Keratinocyte (primary cell): ENCODE data around the gene SEPHS1. TPM values are rescaled to one million over a fixed set of nuclear protein-coding genes. Genes with fewer than 3 reads are reported as not detected.

Experiments
- DNase-seq: peaks from one replicate; pipeline ENCODE4 v3.0.0-alpha.2; 2011; ENCODE audit warnings: low read depth, missing footprints, low spot score
- FAIRE-seq: peaks from 2 replicates; lab custom pipeline; 2011; peaks lifted over from hg19 to GRCh38; lab: Jason Lieb, UNC
- H2AFZ ChIP-seq: 2 replicates; pipeline ENCODE4 v1.6.0; 2012; ENCODE audit warnings: low read length, control low read depth, inconsistent platforms; ENCODE audit not compliant: control insufficient read depth
- H3K27ac ChIP-seq: 2 replicates; pipeline ENCODE4 v1.5.1; 2011; ENCODE audit warnings: low read length; ENCODE audit not compliant: control insufficient read depth, insufficient read depth
- H3K27me3 ChIP-seq: 3 replicates; pipeline ENCODE4 v1.6.0; 2011; ENCODE audit warnings: low read length; ENCODE audit not compliant: control insufficient read depth, insufficient read depth; ENCODE audit errors: extremely low read depth
- H3K36me3 ChIP-seq, 2 experiments: 2 replicates in 1 of 2; 3 replicates in 1 of 2; pipeline ENCODE4 v1.5.1; 2011; ENCODE audit warnings: low read length in 2 of 2, mild to moderate bottlenecking in 1 of 2; ENCODE audit not compliant: control insufficient read depth in 2 of 2, insufficient read depth in 2 of 2; ENCODE audit errors: extremely low read depth in 1 of 2
- H3K4me1 ChIP-seq: 3 replicates; pipeline ENCODE4 v1.5.1; 2011; ENCODE audit warnings: low read length; ENCODE audit not compliant: control insufficient read depth, insufficient read depth; ENCODE audit errors: extremely low read depth
- H3K4me2 ChIP-seq: 3 replicates; pipeline ENCODE4 v1.6.0; 2011; ENCODE audit warnings: low read depth, low read length; ENCODE audit not compliant: control insufficient read depth, insufficient read depth; ENCODE audit errors: extremely low read depth
- H3K4me3 ChIP-seq, 3 experiments: fragments of 200-600 bp in 1 of 3; sonication (generic) in 1 of 3; 2 replicates in 2 of 3; 3 replicates in 1 of 3; pipeline ENCODE4 v1.5.1; 2011 to 2016; ENCODE audit warnings: low read length in 3 of 3, mild to moderate bottlenecking in 3 of 3, control low read depth in 2 of 3, inconsistent platforms in 1 of 3, low read depth in 1 of 3, mixed read lengths in 1 of 3, mixed run types in 1 of 3, moderate library complexity in 1 of 3; ENCODE audit not compliant: control insufficient read depth in 2 of 3, insufficient read depth in 2 of 3; ENCODE audit errors: extremely low read depth in 1 of 3
- H3K79me2 ChIP-seq: 2 replicates; pipeline ENCODE4 v1.6.0; 2012; ENCODE audit warnings: low read length; ENCODE audit not compliant: control insufficient read depth, insufficient read depth
- H3K9ac ChIP-seq: 3 replicates; pipeline ENCODE4 v1.6.0; 2011; ENCODE audit warnings: low read length; ENCODE audit not compliant: control insufficient read depth, insufficient read depth; ENCODE audit errors: extremely low read depth
- H3K9me1 ChIP-seq: 3 replicates; pipeline ENCODE4 v1.6.0; 2011; ENCODE audit warnings: low read length; ENCODE audit not compliant: control insufficient read depth, insufficient read depth; ENCODE audit errors: extremely low read depth
- H3K9me3 ChIP-seq: 2 replicates; pipeline ENCODE4 v1.5.1; 2012; ENCODE audit warnings: low read depth, low read length; ENCODE audit not compliant: control insufficient read depth
- H4K20me1 ChIP-seq: 3 replicates; pipeline ENCODE4 v1.6.0; 2011; ENCODE audit warnings: low read length; ENCODE audit not compliant: control insufficient read depth, insufficient read depth; ENCODE audit errors: extremely low read depth
- CTCF ChIP-seq, 3 experiments: IDR thresholded peaks in 1 of 3; conservative IDR thresholded peaks in 1 of 3; optimal IDR thresholded peaks in 1 of 3; 2 replicates in 2 of 3; 3 replicates in 1 of 3; pipeline versions ENCODE3 to v1.5.1; 2011; ENCODE audit warnings: low read length in 3 of 3, mild to moderate bottlenecking in 3 of 3, moderate library complexity in 2 of 3, control low read depth in 1 of 3, inconsistent platforms in 1 of 3; ENCODE audit not compliant: insufficient read depth in 2 of 3; ENCODE audit errors: extremely low read depth in 1 of 3
- EZH2 ChIP-seq: IDR thresholded peaks from one replicate; pipeline ENCODE4 v1.6.1; 2012; ENCODE audit warnings: inconsistent platforms, mild to moderate bottlenecking, low read length, moderate library complexity
- dilution Hi-C: fragments of 300-500 bp; cut with MboI; formaldehyde crosslinking; loops from one replicate; pipeline ENCODE4 v1.7.0; 2020; ENCODE audit warnings: low sequenced_read_pairs; ENCODE audit not compliant: extremely low pct_ligation_motif_present
- polyA plus RNA-seq, 5 experiments: library from polyadenylated mRNA; depleted of rRNA in 3 of 5; stranded (reverse) in 3 of 5; stranded (forward) in 1 of 5; unstranded in 1 of 5; fragments of >200 nt; gene quantifications; 1 replicate in 1 of 5; 2 replicates in 3 of 5; 3 replicates in 1 of 5; pipeline versions ENCODE4 v1.2.1 to v1.2.3, GENCODE V29; 2011 to 2012; ENCODE audit warnings: missing spikeins in 2 of 5, low read depth in 1 of 5, low replicate concordance in 1 of 5

SEPHS1 gene
- polyA plus RNA-seq, 1 donor (not counting 4 experiments of a cell fraction or from before 2014, with no cell fraction given), result 65.4 TPM

GRCh38 chr10:13298748-13299436, 49.2 kb downstream of the SEPHS1 start:
- H2AFZ ChIP-seq, result peak overlapping the region; percentile 89
- no peak for FAIRE-seq
- no peaks in the 10 kb centered on the region for H3K9me1 ChIP-seq
- no peaks in the 10 kb centered on the region for H4K20me1 ChIP-seq
- H3K9me3 ChIP-seq, result no peaks in the 10 kb centered on the region
- no peak for TF ChIP-seq EZH2
- H3K4me3 ChIP-seq, result peak overlapping the region; percentile 56 to 69 (median 64)
- dilution Hi-C loops, result no loop called here
- H3K9ac ChIP-seq, result peak overlapping the region; percentile 70
- H3K4me2 ChIP-seq, result peak overlapping the region; percentile 84
- no peaks in the 10 kb centered on the region for H3K27me3 ChIP-seq
- H3K36me3 ChIP-seq, result no peaks in the 10 kb centered on the region
- no peak overlapping the region for H3K27ac ChIP-seq
- peaks cover 2% of the 10 kb centered on the region for H3K4me1 ChIP-seq
- DNase-seq, result no peak
- H3K79me2 ChIP-seq, result no peaks in the 10 kb centered on the region

DNA sequence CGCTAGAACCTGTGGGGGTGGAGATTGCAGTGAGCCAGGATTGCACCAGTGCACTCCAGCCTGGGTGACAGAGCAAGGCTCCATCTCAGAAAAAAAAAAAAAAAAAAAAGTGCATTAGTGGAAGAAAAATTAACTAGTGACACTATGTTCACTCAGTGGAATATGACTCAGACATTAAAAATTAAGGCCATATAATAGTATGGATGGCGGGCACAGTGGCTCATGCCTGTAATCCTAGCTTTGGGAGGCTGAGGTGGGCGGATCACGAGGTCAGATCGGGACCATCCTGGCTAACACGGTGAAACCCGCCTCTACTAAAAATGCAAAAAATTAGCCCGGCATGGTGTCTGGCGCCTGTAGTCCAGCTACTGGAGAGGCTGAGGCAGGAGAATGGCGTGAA, 51.6 kb downstream of the SEPHS1 start:
- Histone ChIP-seq H3K79me2 (no peaks in the 10 kb centered on the region), H3K4me3 (no peak overlapping the region), H3K9me3 (no peaks in the 10 kb centered on the region), H3K4me2 (no peak overlapping the region), H3K9ac (no peak overlapping the region), H3K9me1 (no peaks in the 10 kb centered on the region), H4K20me1 (no peaks in the 10 kb centered on the region), H3K36me3 (no peaks in the 10 kb centered on the region), H3K27me3 (no peaks in the 10 kb centered on the region), H2AFZ (no peak overlapping the region), H3K4me1 (peaks cover 2% of the 10 kb centered on the region), H3K27ac (no peak overlapping the region)
- no peak for TF ChIP-seq EZH2
- TF ChIP-seq CTCF (optimal IDR thresholded peaks at IDR 0.05 in 1 of 3, IDR thresholded peaks at IDR 0.05 in 1 of 3, conservative IDR thresholded peaks at IDR 0.05 in 1 of 3; ENCODE audit: extremely low read depth in 1 of 3, insufficient read depth in 2 of 3, low read length in 3 of 3), result no peak
- no peak for DNase-seq
- dilution Hi-C loops, result no loop called here
- FAIRE-seq, result no peak

DNA sequence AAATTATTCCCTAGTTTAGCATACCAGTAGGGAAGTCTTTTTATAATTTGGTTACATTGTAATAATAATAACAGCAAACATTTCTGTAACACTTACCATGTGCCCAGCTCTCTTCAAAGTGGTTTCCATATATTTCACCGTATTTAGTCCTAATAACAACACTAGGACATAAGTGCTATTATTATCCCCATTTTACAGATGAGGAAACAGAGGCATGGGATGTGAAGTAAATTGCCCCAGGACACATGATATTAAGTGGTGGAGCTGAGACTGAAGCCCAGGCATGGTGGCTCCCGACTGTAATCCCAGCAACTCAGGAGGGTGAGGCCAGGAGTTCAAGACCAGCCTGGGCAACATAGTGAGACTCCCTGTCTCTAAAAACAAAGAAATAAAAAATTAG, 53.3 kb downstream of the SEPHS1 start:
- Histone ChIP-seq H3K9me1 (no peaks in the 10 kb centered on the region), H3K4me3 (no peak overlapping the region), H3K36me3 (no peaks in the 10 kb centered on the region), H3K27me3 (no peaks in the 10 kb centered on the region), H3K4me1 (no peaks in the 10 kb centered on the region), H3K9me3 (no peaks in the 10 kb centered on the region), H3K9ac (no peak overlapping the region), H4K20me1 (no peaks in the 10 kb centered on the region), H3K27ac (no peak overlapping the region), H3K79me2 (no peaks in the 10 kb centered on the region), H3K4me2 (no peak overlapping the region), H2AFZ (no peak overlapping the region)
- FAIRE-seq (no peak), DNase-seq (no peak)
- TF ChIP-seq EZH2 (no peak), CTCF (optimal IDR thresholded peaks at IDR 0.05 in 1 of 3, IDR thresholded peaks at IDR 0.05 in 1 of 3, conservative IDR thresholded peaks at IDR 0.05 in 1 of 3; ENCODE audit: extremely low read depth in 1 of 3, insufficient read depth in 2 of 3, low read length in 3 of 3) (no peak)
- dilution Hi-C loops, result no loop called here
